Nucleus accumbens (tissue), 56 donors: ENCODE data around the gene TSPEAR.

Experiments
- DNase-seq, 56 donors: peaks; one replicate each; lab custom pipeline; 2025; lab: John Stamatoyannopoulos, UW

Gene TSPEAR

DNA sequence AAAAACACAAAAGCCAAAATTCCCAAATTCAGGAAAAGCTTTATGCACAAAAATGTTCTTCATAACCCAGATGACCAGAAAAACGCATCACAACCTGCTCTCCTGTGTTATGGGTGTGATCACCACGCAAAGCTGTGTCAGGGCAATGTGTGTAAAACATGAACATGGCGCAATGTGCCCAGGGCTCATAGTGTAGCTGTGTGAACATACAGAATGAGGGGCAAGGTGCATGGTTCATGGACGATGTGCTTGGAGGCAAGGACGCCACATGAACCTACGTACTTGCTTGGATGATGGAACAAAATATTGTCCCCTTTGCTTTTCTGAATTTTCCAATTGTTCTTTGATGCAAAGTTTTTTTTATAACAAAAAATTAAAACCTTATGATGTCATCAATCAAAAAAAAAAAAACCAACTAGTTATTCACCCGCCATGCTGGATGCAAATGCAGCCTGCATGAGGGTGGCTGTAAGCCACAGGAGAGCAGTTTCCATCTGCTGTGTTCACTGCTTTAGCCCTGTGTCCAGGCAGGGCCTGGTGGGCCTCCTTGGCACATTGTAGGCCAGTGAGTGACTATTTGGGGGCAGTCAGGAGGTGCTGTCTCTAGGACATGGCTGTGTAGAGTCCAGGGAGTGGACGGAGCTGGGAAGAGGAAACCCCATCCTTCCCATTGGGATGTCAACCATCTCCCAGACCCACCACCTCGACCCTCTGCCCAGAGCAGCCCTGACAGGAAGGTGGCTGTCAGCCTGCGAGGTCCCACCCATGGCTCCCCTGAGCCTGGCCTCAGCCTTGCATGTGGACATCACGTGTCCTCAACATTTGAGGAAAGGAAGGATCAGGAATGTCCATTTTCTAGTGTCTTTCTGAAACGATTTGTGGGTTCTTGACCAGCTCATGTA, 185.0 kb downstream of the TSPEAR start:
- no peak for DNase-seq

DNA sequence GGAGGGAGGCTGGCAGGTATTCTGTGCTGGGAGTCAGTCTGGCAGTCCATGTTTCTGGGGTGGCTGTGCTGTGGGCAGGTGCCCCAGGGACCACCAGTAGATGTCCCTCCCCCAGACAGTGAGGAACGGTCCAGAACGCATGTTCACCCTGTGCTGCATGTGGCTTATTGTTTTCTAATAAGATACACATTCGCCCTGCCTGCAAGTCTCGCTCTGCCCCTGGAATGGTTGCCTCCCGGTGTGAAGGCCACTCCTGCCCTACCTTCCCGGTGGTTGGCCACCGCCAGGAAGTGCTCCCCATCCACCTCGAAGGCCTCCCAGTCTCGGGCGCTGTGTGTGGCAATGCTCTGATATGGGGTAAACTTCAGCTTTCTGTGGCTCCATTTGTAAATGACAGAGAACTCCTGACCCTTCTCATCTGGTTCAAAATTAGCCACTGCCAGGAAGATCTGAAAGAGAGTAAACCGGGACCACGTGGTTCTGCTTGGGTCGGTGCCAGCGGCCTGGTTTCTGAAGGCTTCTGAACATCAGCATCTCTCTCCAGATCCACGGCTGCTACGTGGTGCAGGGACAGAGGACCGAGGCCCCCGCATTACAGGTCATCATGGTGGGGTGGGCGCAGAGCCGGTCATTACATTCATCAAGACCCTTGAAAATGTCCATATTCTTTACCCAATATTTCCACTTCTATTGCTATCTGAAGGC, 185.8 kb downstream of the TSPEAR start:
- no peak for DNase-seq

- DNase-seq: no peak
Observed at GRCh38 chr21:44524414-44525371, 186.7 kb downstream of the TSPEAR start.

DNA sequence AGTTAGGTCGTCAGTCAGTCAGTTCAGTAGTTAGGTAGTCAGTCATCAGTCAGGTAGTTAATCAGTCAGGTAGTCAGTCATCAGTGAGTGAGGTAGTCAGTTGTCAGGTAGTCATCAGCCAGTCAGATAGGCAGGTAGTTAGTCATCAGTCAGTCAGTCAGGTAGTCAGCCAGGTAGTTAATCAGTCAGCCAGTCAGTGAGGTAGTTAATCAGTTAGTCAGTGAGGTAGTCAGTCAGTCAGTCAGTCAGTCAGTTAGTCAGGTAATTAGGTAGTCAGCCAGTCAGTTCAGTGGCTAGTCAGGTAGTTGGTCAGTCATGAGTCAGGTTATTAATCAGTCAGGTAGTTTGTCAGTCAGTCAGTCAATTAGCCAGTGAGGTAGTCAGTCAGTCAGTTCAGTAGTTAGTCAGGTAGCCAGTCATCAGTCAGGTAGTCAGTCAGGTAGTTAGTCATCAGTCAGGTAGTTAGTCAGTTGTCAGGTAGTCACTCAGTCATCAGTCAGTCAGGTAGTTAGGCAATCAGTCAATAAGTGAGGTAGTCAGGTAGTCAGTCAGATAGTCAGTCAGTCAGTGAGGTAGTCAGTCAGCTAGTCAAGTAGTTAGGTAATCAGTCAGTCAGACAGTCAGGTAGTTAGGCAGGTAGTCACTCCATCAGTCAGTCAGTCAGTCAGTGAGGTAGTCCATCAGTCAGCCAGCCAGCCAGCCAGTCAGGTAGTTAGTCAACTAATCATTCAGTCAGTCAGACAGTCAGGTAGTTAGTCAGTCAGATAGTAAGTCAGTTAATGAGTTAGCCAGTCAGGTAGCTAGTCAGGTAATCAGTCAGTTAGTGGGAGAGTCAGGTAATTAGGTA, 187.6 kb downstream of the TSPEAR start:
- DNase-seq: no peak

DNA sequence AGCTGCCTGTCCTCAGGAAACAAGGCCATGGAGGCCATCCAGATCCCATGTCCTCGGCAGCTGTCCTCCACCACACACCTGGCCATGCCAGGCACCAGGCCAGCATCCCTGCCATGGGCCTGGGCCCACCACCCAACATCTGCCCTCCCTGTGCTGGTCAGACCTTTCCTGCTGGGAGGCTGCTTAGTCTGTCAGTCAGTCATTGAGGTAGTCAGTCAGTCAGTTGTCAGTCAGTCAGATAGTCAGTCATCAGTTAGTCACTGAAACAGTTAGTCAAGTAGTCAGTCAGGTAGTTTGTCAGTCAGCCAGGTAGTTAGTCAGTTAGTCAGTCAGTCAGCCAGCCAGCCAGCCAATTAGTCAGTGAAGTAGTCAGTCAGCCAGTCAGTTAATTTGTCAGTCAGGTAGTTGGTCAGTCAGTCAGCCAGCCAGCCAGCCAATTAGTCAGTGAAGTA, 188.6 kb downstream of the TSPEAR start:
- no peak for DNase-seq

GRCh38 chr21:44521928-44522752, 189.2 kb downstream of the TSPEAR start:
- DNase-seq: no peak

GRCh38 chr21:44521301-44521927, 190.0 kb downstream of the TSPEAR start:
- DNase-seq: no peak

GRCh38 chr21:44520326-44521300, 190.8 kb downstream of the TSPEAR start:
- no peak for DNase-seq

DNA sequence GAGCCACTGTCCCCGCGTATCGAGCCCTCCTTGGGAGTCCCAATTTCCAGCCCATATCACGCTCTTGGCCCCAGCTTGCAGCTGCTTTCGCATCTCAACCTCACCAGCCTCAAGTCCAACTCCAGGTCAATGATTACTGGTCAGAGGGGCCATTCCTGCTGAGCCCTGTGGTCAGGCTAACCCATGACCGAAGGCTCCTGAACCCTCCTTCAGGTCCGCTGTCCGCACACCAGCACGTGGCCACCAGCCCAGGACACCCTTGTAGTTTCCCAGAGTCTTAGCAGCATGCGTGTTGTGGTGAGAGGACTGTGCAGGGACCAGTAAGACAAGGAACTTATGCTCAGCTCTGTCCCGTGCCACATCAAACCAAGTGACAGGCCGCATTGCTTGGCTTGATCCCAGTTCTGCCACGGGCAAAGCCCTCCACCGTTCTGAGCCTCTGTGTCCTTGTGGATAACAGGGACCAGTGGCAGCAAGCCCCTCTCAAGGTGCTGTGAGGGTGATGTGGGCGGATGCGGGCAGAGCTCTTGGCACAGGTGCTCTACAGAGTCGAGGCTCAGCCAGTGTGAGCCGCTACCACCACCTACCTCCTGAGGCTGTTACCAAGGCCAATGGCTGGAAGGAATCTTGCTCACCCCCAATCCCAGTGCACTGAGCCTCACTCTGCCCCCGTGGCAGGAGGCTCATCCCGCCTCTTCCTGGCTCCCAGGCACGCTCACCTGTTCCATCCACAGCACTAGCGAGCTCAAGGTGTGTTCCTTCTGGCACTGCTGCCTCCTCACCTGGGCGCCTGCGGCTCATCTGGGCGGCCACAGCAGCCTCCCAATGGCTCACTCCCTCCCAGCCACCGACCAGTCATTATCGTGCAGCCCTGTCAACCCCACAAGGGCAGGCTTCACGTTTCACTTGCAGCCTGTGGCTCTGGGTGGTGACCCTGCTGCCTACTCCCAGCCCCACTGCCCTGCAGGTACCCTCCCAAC, 191.7 kb downstream of the TSPEAR start:
- DNase-seq: no peak

DNA sequence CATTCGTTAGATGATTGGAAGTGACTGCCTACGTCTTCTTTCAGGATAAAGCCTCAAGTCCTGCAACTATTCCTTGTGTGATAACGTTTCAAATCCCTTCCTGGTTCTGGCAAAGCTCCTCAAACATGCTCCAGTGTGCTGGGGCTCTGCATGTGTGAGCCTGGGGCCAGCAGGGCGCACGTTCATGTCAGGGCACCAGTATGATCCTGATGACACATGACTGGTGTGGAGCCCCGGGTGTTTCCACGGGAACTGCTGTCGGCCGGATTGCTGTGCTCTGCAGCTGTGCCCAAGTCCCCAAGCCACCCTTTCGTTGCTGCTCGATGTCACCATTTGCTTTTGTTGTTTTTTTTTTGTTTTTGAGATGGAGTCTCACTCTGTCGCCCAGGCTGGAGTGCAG, 192.7 kb downstream of the TSPEAR start:
- no peak for DNase-seq

DNA sequence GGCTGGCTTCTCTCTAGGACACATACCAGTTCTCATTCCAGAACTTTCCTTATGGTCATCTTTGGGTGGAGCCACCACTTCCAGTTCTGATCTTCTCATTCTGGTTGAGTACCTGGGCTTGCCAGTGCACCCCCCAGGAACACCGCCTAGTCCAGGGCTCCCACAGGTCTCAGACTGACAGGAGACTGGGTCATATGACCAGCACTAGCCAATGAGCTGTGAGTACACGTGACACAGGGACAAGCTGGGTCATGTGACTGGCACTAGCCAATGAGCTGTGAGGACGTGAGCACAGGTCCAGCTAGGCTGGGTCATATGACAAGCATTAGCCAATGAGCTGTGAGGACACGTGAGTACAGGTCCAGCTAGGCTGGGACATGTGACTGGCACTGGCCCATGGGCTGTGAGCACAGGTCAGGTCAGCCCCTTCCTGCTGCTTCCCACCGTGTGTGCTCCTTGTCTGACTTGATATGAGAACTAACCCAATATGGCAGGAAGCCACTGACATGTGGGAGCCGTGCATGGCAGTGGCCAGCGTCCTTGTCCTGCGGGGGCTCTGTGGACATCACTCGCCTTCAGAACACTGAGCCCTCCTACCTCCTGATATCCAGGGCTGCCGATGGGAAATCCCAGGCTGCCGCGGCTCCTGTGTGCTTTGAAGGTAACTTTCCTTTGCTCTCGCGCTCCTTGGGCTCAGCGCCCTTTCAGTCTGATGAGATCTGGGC, 194.0 kb downstream of the TSPEAR start:
- peak in 13 of 56 donors; percentile 6 to 76 (median 30) for DNase-seq

DNA sequence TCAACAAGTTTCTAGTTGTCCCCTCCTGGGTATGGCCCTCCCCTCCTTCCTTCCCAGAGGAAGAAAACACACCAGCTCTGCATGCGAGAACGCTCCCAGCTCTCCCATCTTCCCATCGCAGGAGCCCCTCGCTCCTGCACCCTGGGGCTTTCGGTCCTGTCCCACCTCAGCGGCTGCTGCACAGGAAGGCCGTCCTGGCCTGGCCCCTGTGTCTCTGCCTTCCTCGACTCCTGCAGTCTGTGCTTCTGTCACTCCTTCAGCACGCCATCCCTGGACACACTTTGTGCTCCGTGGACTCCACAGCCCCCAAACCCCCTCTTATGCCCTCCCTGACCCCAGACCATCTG, 194.6 kb downstream of the TSPEAR start:
- no peak for DNase-seq

DNA sequence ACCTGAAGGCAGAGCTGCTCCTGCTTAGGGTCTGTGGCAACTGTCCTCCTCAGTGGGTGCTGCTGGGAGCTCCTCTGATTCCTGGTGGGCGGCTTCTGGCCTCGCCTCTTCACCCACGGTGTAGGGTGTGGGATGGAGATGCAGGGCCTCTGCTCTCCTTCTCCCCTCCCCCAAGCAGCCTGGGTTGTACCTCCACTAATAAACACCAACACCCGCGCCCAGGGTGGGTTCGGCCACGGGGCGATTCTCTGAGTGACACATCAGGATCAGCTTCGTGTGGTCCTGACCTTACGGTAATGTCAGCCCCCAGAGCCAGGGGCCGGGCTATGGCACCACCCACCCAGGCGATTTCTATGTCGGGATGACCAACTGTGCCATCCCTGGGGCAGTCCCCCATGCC, 195.0 kb downstream of the TSPEAR start:
- no peak for DNase-seq

DNA sequence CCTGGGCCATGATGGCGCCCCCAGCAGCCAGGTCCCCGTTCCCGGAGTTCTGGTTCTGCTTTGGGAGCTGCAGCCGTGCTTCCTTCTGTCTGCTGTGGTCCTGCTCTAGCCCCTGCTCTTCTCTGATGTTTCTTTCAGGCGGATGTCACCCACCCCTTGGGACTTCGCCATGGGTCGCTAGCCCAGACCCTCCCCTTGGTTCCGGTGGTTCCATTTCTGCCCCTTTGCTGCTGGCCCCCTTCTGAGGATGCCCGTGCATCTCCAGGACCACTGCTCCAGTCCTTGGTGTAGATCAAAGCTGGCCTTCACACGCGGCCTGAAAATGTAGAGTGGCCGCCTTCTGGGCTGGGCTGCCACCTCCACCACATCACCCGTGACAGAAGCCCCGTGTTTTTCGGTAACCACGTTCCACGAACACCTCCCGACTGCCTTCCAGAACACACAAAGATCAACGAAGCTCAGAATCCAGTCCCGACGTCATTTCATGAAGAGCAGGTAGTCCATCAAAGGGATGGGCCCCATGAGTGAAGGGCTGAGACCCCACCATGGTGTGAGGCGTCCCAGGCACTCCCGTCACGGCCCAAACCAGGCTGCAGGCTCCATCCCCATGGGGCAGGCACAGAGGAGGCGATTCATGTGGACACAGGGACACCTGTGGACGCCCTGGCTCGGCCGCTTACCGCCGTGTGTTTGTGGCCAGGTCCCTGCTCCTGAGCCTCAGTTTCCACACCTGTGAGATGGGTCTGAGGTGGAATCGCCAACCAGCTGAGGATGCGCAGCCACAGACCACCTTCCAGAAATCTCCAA, 195.8 kb downstream of the TSPEAR start:
- no peak for DNase-seq
